D721Med (cell line): ENCODE results near the gene ADAMTS17.

Source experiments
- DNase-seq: peaks from one replicate; pipeline ENCODE4 v3.0.0; 2011; ENCODE audit warnings: low spot score; ENCODE audit not compliant: insufficient read length
- FAIRE-seq: peaks from 2 replicates; lab custom pipeline; 2011; peaks lifted over from hg19 to GRCh38; lab: Jason Lieb, UNC
- TF ChIP-seq, protein P1 (sequence below): IDR thresholded peaks from 2 replicates; pipeline ENCODE4 v1.5.1; 2012; ENCODE audit warnings: mild to moderate bottlenecking, control low read depth; ENCODE audit not compliant: insufficient read depth; ENCODE audit errors: missing control alignments

Gene ADAMTS17

GRCh38 chr15:99999282-100000070, 342.3 kb downstream of the ADAMTS17 start:
- TF ChIP-seq, protein P1, sequence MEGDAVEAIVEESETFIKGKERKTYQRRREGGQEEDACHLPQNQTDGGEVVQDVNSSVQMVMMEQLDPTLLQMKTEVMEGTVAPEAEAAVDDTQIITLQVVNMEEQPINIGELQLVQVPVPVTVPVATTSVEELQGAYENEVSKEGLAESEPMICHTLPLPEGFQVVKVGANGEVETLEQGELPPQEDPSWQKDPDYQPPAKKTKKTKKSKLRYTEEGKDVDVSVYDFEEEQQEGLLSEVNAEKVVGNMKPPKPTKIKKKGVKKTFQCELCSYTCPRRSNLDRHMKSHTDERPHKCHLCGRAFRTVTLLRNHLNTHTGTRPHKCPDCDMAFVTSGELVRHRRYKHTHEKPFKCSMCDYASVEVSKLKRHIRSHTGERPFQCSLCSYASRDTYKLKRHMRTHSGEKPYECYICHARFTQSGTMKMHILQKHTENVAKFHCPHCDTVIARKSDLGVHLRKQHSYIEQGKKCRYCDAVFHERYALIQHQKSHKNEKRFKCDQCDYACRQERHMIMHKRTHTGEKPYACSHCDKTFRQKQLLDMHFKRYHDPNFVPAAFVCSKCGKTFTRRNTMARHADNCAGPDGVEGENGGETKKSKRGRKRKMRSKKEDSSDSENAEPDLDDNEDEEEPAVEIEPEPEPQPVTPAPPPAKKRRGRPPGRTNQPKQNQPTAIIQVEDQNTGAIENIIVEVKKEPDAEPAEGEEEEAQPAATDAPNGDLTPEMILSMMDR = no peak
- FAIRE-seq = no peak
- no peak for DNase-seq

- FAIRE-seq = no peak
- TF ChIP-seq, protein P1 = no peak
- DNase-seq = no peak
These were observed 343.1 kb downstream of the ADAMTS17 start for GRCh38 chr15:99998661-99999101.

DNA sequence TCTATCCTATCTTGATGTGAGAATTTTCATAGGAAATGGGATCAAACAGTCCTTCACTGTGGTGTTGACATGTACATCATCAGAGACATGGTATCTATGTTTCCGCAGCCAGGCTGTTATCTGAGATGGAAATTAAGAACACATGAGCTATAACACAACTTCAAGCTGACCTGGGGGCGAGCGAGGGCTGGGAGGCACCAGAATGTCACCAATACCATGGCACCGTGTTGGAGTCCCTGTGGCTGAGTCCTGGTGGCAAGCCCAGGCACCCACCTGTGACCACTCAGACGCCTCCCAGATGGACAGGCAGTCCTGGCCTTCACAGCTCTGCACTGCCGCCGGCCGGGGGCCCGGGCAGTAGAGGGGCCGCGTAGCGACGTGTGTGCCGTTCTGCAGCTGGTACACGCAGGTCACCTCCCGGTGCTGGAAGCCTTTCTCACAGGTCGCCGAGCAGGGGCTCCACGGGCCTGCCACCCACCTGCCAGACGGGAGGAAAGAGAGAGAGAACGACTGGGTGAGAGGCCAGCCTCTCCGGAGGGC, 344.6 kb downstream of the ADAMTS17 start:
- no peak for DNase-seq
- TF ChIP-seq, protein P1 = no peak
- no peak for FAIRE-seq

GRCh38 chr15:99996660-99997059, 345.1 kb downstream of the ADAMTS17 start:
- FAIRE-seq = no peak
- TF ChIP-seq, protein P1 = no peak
- no peak for DNase-seq

DNA sequence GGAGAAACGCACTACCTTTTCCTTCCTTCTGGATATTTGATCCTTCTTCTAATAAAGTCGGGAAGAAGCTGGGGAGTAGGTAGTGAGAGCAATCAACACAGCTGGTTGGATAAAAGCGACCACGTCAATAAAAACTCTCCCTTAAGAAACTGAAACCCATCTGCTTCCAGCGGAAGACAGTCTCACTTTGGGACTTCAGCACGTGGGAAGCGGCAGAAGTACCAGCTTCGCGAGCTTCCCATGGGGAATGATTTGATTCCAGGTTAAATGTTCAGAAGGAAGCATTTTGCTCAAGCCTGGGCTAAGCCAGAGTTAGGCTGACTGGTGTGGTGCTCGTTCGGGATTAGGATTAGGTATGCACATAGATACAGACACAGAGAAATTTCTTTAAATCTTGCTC, 346.2 kb downstream of the ADAMTS17 start:
- TF ChIP-seq, protein P1 = no peak
- DNase-seq (no peak), FAIRE-seq (no peak)

DNA sequence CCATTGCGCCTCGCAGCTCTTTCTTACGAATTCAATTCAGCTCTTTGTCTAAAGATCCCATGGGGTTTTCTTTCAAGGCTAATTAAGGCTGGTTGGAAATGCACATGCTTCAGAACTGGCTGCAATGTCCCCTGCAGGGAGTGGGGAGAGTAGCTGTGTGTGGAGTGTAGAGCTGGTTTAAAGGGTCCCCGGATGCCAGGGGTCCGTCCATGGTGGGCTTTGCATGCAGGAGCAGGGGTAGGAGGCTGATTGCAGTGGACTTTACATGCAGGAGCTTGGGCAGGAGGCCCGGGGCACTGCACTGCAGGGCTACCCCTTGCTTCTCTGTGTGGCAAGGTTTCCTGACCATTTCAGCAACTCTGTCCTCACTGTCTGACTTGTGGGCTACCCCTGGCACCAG, 346.9 kb downstream of the ADAMTS17 start:
- FAIRE-seq (no peak), DNase-seq (no peak)
- TF ChIP-seq, protein P1 = no peak

GRCh38 chr15:99993681-99994131, 348.1 kb downstream of the ADAMTS17 start:
- FAIRE-seq = no peak
- DNase-seq = no peak
- TF ChIP-seq, protein P1 = no peak
